PC-3 (cell line): ENCODE measurements around the gene ZSCAN25. TPM values are rescaled to one million over a fixed set of nuclear protein-coding genes. Genes with fewer than 3 reads are reported as not detected.
A peak's percentile ranks its signal among the peaks of the same experiment; 100 is the strongest.

Source experiments
- ATAC-seq: fragments of 200-7000 bp; cut with Tn5 transposase; 2 replicates; pipeline ENCODE4 v1.9.1; 2020; ENCODE audit warnings: mild to moderate bottlenecking, moderate library complexity
- BruUV-seq: library from RNA; stranded (reverse); fragments of 400-500 nt; replicated peaks from 2 replicates; lab custom pipeline; 2021; lab: Mats Ljungman, UMichigan
- CTCF ChIA-PET: fragments of 300-600 bp; sonication (Branson Sonifier 250); formaldehyde crosslinking; loops from one replicate; lab custom pipeline; 2022; ENCODE audit warnings: antibody characterized with exemption; lab: Charles Lee
- POLR2A ChIA-PET: fragments of 300-600 bp; sonication (Branson Sonifier 250); formaldehyde crosslinking; loops from one replicate; lab custom pipeline; 2022; ENCODE audit warnings: antibody characterized with exemption; ENCODE audit not compliant: unreplicated experiment; lab: Charles Lee
- DNase-seq: peaks from one replicate; pipeline ENCODE4 v3.0.0-alpha.2; 2015
- H2AFZ ChIP-seq: fragments of 300-600 bp; sonication (generic); 2 replicates; pipeline ENCODE4 v1.6.0; 2016; ENCODE audit warnings: antibody characterized with exemption, low read length
- H3F3A ChIP-seq: fragments of 300-600 bp; sonication (generic); one replicate; pipeline ENCODE4 v1.6.0; 2017; ENCODE audit warnings: antibody characterized with exemption, low read length, control low read depth, mild to moderate bottlenecking; ENCODE audit not compliant: unreplicated experiment
- H3K27ac ChIP-seq: fragments of 300-600 bp; sonication (generic); 2 replicates; pipeline ENCODE4 v1.5.1; 2016; ENCODE audit warnings: mild to moderate bottlenecking, low read length
- H3K27me3 ChIP-seq: fragments of 300-600 bp; sonication (generic); 2 replicates; pipeline ENCODE4 v1.6.1; 2016; ENCODE audit warnings: low read length, mixed read lengths
- H3K36me3 ChIP-seq: fragments of 300-600 bp; sonication (generic); 2 replicates; pipeline ENCODE4 v1.6.1; 2016; ENCODE audit warnings: low read depth, mixed run types, low read length, mixed read lengths
- H3K4me1 ChIP-seq: fragments of 300-600 bp; sonication (generic); 2 replicates; pipeline ENCODE4 v1.5.1; 2016; ENCODE audit warnings: low read length; ENCODE audit not compliant: insufficient read depth
- H3K4me2 ChIP-seq: fragments of 300-600 bp; sonication (generic); 2 replicates; pipeline ENCODE4 v1.6.0; 2016; ENCODE audit warnings: low read length
- H3K4me3 ChIP-seq: fragments of 300-600 bp; sonication (generic); 2 replicates; pipeline ENCODE4 v1.5.1; 2016; ENCODE audit warnings: mild to moderate bottlenecking, low read length, mixed read lengths
- H3K79me2 ChIP-seq: fragments of 300-600 bp; sonication (generic); 2 replicates; pipeline ENCODE4 v1.6.1; 2017; ENCODE audit warnings: low read length, mixed read lengths
- H3K9ac ChIP-seq: fragments of 300-600 bp; sonication (generic); 2 replicates; pipeline ENCODE4 v1.6.0; 2016; ENCODE audit warnings: mild to moderate bottlenecking, low read length
- H3K9me2 ChIP-seq: fragments of 300-600 bp; sonication (generic); replicated peaks from 2 replicates; pipeline ENCODE4 v1.6.1; 2016; ENCODE audit warnings: mixed run types, low read length, mixed read lengths
- H3K9me3 ChIP-seq: fragments of 300-600 bp; sonication (generic); 2 replicates; pipeline ENCODE4 v1.6.1; 2016; ENCODE audit warnings: low read length, mixed read lengths
- H4K20me1 ChIP-seq: fragments of 300-600 bp; sonication (generic); 2 replicates; pipeline ENCODE4 v1.6.1; 2016; ENCODE audit warnings: low read length, mixed read lengths
- EZH2 ChIP-seq: fragments of 300-600 bp; sonication (generic); IDR thresholded peaks from one replicate; pipeline ENCODE4 v1.6.1; 2017; ENCODE audit warnings: antibody characterized with exemption, mild to moderate bottlenecking, low read length; ENCODE audit not compliant: unreplicated experiment
- EZH2phosphoT487 ChIP-seq: fragments of 300-600 bp; sonication (generic); IDR thresholded peaks from 2 replicates; pipeline ENCODE4 v1.6.1; 2018; ENCODE audit warnings: mild to moderate bottlenecking, antibody characterized with exemption, low read length, borderline replicate concordance
- intact Hi-C: fragments of 100-400 bp; cut with micrococcal nuclease; formaldehyde crosslinking; loops from 2 replicates; pipeline ENCODE4 v1.9.0; 2023
- total RNA-seq: library from RNA; depleted of rRNA; stranded (reverse); fragments of >200 nt; gene quantifications from 2 replicates; pipeline ENCODE4 v1.2.3, GENCODE V29; 2014
- TF ChIP-seq, protein P1 (sequence below): fragments of 300-600 bp; sonication (generic); conservative IDR thresholded peaks from 2 replicates; pipeline ENCODE4 v1.5.1; 2017; ENCODE audit warnings: antibody characterized with exemption, low read depth, mild to moderate bottlenecking, low read length

ZSCAN25 gene
- total RNA-seq, 1 experiment from 2014 or later: 13.9 TPM

DNA sequence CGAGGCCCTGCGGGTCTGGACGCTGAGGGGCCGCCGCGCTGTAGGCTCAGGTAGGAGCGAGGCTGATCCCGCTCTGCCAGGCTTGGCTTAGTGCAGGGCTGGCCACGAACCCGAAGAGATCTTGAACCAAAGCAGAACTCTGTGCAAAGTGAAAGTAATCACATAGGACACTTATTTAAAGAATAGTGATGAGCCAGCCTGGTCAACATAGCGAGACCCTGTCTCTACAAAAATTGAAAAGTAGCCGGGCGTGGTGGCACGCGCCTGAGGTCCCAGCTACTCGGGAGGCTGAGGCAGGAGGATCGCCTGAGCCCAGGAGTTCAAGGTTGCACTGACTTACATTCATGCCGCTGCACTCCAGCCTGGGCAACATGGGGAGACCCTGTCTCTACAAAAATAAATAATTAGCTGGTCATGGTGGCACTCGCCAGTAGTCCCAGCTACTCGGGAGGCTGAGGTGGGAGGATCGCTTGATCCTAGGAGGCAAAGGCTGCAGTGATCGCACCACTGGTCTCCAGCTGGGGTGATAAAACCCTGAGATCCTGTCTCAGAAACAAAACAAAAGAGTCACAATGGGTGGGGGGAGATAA lies 541 bp downstream of the ZSCAN25 start:
- peak overlapping the region; percentile 96 for H3K4me3 ChIP-seq
- peak overlapping the region; percentile 100 for H2AFZ ChIP-seq
- no peaks in the 10 kb centered on the region for H4K20me1 ChIP-seq
- H3K27me3 ChIP-seq: no peaks in the 10 kb centered on the region
- ChIA-PET POLR2A (no interaction called here), CTCF (interaction anchor here (2.6 kb wide), 1 partner anchor 92 kb away, joined by 8 read pairs; no protein-coding TSS in a partner anchor)
- intact Hi-C loops: loop anchor here (2.0 to 5.0 kb wide), 4 partner anchors 54 to 300 kb away; partner anchors contain the start of genes FAM200A and TRIM4
- no peaks in the 10 kb centered on the region for H3K9me2 ChIP-seq
- TSS peak; percentile 47 for BruUV-seq
- H3K79me2 ChIP-seq: peaks cover 32% of the 10 kb centered on the region
- H3F3A ChIP-seq: no peaks in the 10 kb centered on the region
- H3K9ac ChIP-seq: peak overlapping the region; percentile 98
- H3K9me3 ChIP-seq: no peaks in the 10 kb centered on the region
- no peak for TF ChIP-seq EZH2phosphoT487
- TF ChIP-seq, protein P1, sequence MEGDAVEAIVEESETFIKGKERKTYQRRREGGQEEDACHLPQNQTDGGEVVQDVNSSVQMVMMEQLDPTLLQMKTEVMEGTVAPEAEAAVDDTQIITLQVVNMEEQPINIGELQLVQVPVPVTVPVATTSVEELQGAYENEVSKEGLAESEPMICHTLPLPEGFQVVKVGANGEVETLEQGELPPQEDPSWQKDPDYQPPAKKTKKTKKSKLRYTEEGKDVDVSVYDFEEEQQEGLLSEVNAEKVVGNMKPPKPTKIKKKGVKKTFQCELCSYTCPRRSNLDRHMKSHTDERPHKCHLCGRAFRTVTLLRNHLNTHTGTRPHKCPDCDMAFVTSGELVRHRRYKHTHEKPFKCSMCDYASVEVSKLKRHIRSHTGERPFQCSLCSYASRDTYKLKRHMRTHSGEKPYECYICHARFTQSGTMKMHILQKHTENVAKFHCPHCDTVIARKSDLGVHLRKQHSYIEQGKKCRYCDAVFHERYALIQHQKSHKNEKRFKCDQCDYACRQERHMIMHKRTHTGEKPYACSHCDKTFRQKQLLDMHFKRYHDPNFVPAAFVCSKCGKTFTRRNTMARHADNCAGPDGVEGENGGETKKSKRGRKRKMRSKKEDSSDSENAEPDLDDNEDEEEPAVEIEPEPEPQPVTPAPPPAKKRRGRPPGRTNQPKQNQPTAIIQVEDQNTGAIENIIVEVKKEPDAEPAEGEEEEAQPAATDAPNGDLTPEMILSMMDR: no peak
- no peak for TF ChIP-seq EZH2
- H3K36me3 ChIP-seq: peaks cover 30% of the 10 kb centered on the region
- H3K27ac ChIP-seq: 0 out of 2 replicates have a peak overlapping the region, but pooled peaks have one; percentile 54
- H3K4me2 ChIP-seq: peak overlapping the region; percentile 98
- DNase-seq: no peak
- H3K4me1 ChIP-seq: peaks cover 21% of the 10 kb centered on the region
- no peak for ATAC-seq

DNA sequence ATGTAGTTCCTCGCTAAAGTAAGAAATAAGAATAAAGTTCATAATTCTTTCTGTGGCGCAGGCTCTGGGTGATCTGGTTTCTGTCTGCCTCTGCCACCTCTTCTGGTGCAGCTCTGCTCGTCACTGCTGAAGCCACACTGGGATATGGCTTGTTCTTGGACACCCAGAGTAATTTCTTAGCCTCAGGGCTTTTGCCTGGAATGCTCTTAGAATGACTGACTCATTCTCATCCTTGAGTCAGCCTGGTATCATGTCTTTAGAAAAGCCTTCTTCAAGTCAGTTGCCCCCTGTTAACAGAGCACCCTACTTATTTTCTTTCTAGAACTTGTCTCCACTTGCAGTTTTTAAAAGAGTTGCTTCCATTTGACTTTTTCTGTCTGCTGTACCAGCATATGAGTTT lies 2.0 kb downstream of the ZSCAN25 start:
- Histone ChIP-seq H3F3A (no peaks in the 10 kb centered on the region), H3K79me2 (peaks cover 32% of the 10 kb centered on the region), H3K4me1 (peaks cover 21% of the 10 kb centered on the region), H3K4me2 (peak overlapping the region; percentile 98), H3K9me2 (no peaks in the 10 kb centered on the region), H3K27ac (peak overlapping the region; percentile 54), H3K36me3 (peaks cover 38% of the 10 kb centered on the region), H3K4me3 (peak overlapping the region; percentile 96; the same call in 1 of the 2 replicates), H3K27me3 (no peaks in the 10 kb centered on the region), H3K9ac (no peak overlapping the region; the same call in 1 of the 2 replicates), H2AFZ (no peak overlapping the region), H4K20me1 (no peaks in the 10 kb centered on the region), H3K9me3 (no peaks in the 10 kb centered on the region)
- TF ChIP-seq EZH2: no peak
- TF ChIP-seq EZH2phosphoT487: no peak
- TF ChIP-seq, protein P1: no peak
- ChIA-PET POLR2A (no interaction called here), CTCF (no interaction called here)
- peak; percentile 94 for DNase-seq
- intact Hi-C loops: loop anchor here (5.0 kb wide), 2 partner anchors 219 to 299 kb away; partner anchors contain the start of gene TRIM4
- no TSS peak for BruUV-seq
- peak; percentile 47 for ATAC-seq

DNA sequence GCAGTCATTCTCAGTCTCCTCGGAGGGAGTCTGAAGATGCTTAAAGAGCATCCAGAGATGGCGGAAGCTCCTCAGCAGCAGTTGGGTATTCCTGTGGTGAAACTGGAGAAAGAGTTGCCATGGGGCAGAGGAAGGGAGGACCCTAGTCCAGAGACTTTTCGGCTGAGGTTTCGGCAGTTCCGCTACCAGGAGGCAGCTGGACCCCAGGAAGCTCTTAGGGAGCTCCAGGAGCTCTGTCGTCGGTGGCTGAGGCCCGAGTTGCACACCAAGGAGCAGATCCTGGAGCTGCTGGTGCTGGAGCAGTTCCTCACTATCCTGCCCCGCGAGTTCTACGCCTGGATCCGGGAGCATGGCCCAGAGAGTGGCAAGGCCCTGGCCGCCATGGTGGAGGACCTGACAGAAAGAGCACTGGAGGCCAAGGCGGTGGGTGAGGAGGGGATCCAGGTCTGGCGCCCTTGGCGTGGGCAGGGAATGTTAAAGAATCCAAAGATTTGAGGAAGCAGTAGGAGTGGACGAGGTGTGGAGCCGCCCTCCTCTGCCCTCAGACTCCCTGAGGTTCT lies 2.9 kb downstream of the ZSCAN25 start:
- Histone ChIP-seq H3K79me2 (peaks cover 32% of the 10 kb centered on the region), H2AFZ (no peak overlapping the region), H3K9me2 (no peaks in the 10 kb centered on the region), H3K9me3 (no peaks in the 10 kb centered on the region), H3K36me3 (peaks cover 47% of the 10 kb centered on the region), H3F3A (no peaks in the 10 kb centered on the region), H3K9ac (no peak overlapping the region), H3K4me3 (no peak overlapping the region), H3K4me2 (peak overlapping the region; percentile 98; the same call in 1 of the 2 replicates), H3K27ac (peak overlapping the region; percentile 54; the same call in 1 of the 2 replicates), H3K27me3 (no peaks in the 10 kb centered on the region), H4K20me1 (no peaks in the 10 kb centered on the region), H3K4me1 (peaks cover 21% of the 10 kb centered on the region)
- no peak for ATAC-seq
- intact Hi-C loops: loop anchor here (5.0 kb wide), 2 partner anchors 218 to 298 kb away; partner anchors contain the start of gene TRIM4
- ChIA-PET POLR2A (no interaction called here), CTCF (no interaction called here)
- TF ChIP-seq, protein P1: no peak
- no peak for TF ChIP-seq EZH2
- no peak for TF ChIP-seq EZH2phosphoT487
- BruUV-seq: no TSS peak
- no peak for DNase-seq
